Psoas muscle (tissue), 8 donors: ENCODE measurements around the gene ARID4B. TPM values are rescaled to one million over a fixed set of nuclear protein-coding genes. Genes with fewer than 3 reads are reported as not detected.
A peak's percentile ranks its signal among the peaks of the same experiment; 100 is the strongest.

Source experiments
- ATAC-seq, 4 donors: fragments of 200-7000 bp; cut with Tn5 transposase; one replicate each; pipeline ENCODE4 v1.9.1; 2020; ENCODE audit warnings: moderate library complexity in 3 of 4, mild to moderate bottlenecking in 2 of 4
- DNase-seq, 2 donors: peaks; one replicate each; pipeline ENCODE4 v3.0.0-alpha.2; 2020
- H3K27ac ChIP-seq: fragments of 200-600 bp; one replicate; pipeline ENCODE4 v1.8.0; 2022
- H3K27me3 ChIP-seq, 3 donors: fragments of 200-600 bp in 1 of 3; one replicate each; pipeline versions ENCODE4 v1.6.1 to v1.8.0; 2013 to 2022; ENCODE audit warnings: low read length in 2 of 3, mild to moderate bottlenecking in 2 of 3, moderate library complexity in 1 of 3; ENCODE audit not compliant: insufficient read depth in 3 of 3
- H3K36me3 ChIP-seq, 2 donors: fragments of 200-600 bp in 1 of 2; one replicate each; pipeline versions ENCODE4 v1.6.1 to v1.8.0; 2013 to 2022; ENCODE audit warnings: low read depth in 1 of 2, mild to moderate bottlenecking in 1 of 2, moderate library complexity in 1 of 2; ENCODE audit not compliant: insufficient read depth in 1 of 2
- H3K4me1 ChIP-seq: fragments of 200-600 bp; one replicate; pipeline ENCODE4 v1.8.0; 2022
- H3K4me3 ChIP-seq: fragments of 200-600 bp; one replicate; pipeline ENCODE4 v1.8.0; 2022; ENCODE audit warnings: mild to moderate bottlenecking
- H3K9me3 ChIP-seq: fragments of 200-600 bp; one replicate; pipeline ENCODE4 v1.8.0; 2022
- WGBS, 3 donors: extraction: QIAGEN DNeasy Blood & Tissue Kit; methylation state at CpG; one replicate each; pipeline versions ENCODE4 v1.1.6 to v1.1.7; 2013; 5-methylcytosine and 5-hydroxymethylcytosine counted together
- intact Hi-C, 2 donors: fragments of 100-400 bp; cut with DNase I; formaldehyde crosslinking; loops; one replicate each; pipeline versions ENCODE4 v1.11.0 to v1.14.2; 2022
- polyA plus RNA-seq, 3 donors: library from polyadenylated mRNA; stranded (reverse); fragments of 200-250 nt; gene quantifications; one replicate each; pipeline ENCODE4 v1.2.3, GENCODE V29; 2013
- total RNA-seq, 4 donors: library from RNA; stranded (reverse); fragmentation: NEBNext Ultra II Directional in 2 of 4; extraction: Animal tissue kit (Norgen Biotek cat#: 25700) in 2 of 4; gene quantifications; one replicate each; pipeline versions ENCODE4 v1.2.1 to v1.2.4, GENCODE V29; 2021 to 2023
- TF ChIP-seq, protein P1 (sequence below): fragments of 200-600 bp; IDR thresholded peaks from one replicate; pipeline ENCODE4 v1.8.0; 2022; ENCODE audit warnings: antibody characterized with exemption
- donor health status: healthy with polysubstance abuse.
- donor health status: DM: no; HTN: no; CAD: no; lungs with moderate emphysema.
- donor health status: Bipolar disorder and iron deficiency.
- donor health status: healthy.
- donor health status: DM: yes; HTN: yes; CAD: no.
- donor health status: DM: no; HTN: no; CAD: no.
- donor health status: DM: no; HTN: no; CAD: no.
- donor health status: DM: yes; HTN: yes; CAD: no.

The ARID4B gene
- total and polyA plus RNA-seq, 7 donors: 2.9 to 16.0 (median 13.7) TPM

- peaks cover 33% of the 10 kb centered on the region for H3K4me1 ChIP-seq
- no peak overlapping the region for H3K4me3 ChIP-seq
- no peak for ATAC-seq
- TF ChIP-seq, protein P1, sequence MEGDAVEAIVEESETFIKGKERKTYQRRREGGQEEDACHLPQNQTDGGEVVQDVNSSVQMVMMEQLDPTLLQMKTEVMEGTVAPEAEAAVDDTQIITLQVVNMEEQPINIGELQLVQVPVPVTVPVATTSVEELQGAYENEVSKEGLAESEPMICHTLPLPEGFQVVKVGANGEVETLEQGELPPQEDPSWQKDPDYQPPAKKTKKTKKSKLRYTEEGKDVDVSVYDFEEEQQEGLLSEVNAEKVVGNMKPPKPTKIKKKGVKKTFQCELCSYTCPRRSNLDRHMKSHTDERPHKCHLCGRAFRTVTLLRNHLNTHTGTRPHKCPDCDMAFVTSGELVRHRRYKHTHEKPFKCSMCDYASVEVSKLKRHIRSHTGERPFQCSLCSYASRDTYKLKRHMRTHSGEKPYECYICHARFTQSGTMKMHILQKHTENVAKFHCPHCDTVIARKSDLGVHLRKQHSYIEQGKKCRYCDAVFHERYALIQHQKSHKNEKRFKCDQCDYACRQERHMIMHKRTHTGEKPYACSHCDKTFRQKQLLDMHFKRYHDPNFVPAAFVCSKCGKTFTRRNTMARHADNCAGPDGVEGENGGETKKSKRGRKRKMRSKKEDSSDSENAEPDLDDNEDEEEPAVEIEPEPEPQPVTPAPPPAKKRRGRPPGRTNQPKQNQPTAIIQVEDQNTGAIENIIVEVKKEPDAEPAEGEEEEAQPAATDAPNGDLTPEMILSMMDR: no peak
- H3K9me3 ChIP-seq: no peaks in the 10 kb centered on the region
- peaks cover 0 to 14% of the 10 kb centered on the region in 2 donors for H3K36me3 ChIP-seq
- H3K27ac ChIP-seq: no peak overlapping the region
- intact Hi-C loops: loop anchor here in 1 of 2 donors (5.0 kb wide), 1 partner anchor 36 kb away; the partner anchor contains the start of gene TBCE
- H3K27me3 ChIP-seq: no peaks in the 10 kb centered on the region
- no peak for DNase-seq
- 58 to 67% (median 62%) methylated on average over 3 of the region's 3 CpGs for WGBS, 3 donors
These were observed 3.4 kb upstream of the ARID4B start for GRCh38 chr1:235331401-235331800.

DNA sequence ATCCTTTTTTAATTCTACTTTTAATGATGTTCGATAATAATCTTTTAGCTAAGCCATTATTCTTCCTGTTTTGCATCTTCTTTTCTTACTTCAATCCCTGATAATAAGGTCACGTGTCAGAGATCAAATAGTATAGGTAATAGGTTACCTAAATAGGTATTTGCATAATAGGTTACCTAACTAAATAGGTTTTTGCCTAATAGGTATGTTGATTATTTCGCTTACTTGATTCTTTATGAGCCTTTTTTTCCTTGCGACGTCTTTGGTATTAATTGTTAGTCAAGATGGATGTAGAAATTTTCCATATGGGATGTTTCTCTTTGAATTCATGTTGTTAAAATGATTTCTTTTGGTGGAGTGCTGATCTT lies 2.9 kb upstream of the ARID4B start:
- H3K9me3 ChIP-seq: no peaks in the 10 kb centered on the region
- TF ChIP-seq, protein P1: no peak

GRCh38 chr1:235329139-235329902 lies 1.3 kb upstream of the ARID4B start:
- TF ChIP-seq, protein P1: no peak

More for the DNA sequence above, 2.9 kb upstream of the ARID4B start:
- H3K27ac ChIP-seq: no peak overlapping the region
- H3K4me1 ChIP-seq: peaks cover 38% of the 10 kb centered on the region
- ATAC-seq (no peak), DNase-seq (no peak)
- peak overlapping the region; percentile 19 for H3K4me3 ChIP-seq
- peaks cover 0 to 9% of the 10 kb centered on the region in 2 donors for H3K36me3 ChIP-seq
- H3K27me3 ChIP-seq: no peaks in the 10 kb centered on the region
- 90 to 93% (median 91%) methylated on average over 5 of the region's 5 CpGs for WGBS, 3 donors
- intact Hi-C loops: loop anchor here in 1 of 2 donors (5.0 kb wide), 1 partner anchor 36 kb away; the partner anchor contains the start of gene TBCE

DNA sequence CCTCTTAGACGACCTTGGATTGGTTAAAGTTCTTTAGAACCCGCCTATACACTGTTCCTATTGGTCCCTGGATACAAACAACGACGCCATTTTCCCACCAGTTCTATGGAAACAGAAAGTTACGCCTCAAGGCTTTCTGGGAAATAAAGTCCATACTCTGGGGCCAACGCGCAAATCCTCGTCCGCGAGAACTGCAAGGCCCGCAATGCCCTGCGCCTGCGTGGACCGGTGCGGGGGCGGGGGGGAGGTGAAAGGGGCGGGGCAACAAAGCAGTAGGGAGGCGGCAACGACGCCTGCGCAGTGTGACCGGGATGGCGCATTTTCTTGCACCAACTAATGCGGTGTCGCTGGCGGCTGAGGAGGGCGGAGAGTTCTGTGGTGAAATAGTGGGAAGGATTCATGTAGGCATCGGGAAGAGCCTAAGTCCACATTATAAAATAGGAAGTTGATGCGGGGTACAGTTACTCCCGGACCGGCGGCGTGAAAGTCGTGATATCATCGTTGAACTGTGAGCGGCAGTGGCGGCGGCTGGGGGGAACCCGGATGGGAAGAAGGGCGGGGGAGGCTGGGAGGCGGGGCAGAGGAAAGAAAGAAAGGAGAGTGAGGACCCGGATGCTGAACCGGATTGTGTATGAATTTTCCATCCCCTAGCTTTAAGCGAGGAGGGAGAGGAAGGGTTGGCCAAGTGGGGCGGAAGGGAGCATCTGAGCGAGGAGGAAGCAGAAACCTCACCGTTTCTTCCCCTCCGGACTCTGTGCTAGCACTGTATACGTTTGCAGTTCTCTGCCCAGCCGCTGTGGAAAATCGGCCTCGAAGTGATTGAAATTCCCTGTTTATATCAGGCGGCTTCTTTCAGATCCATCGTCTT lies 526 bp upstream of the ARID4B start, which contains the start of gene GGPS1:
Gene GGPS1 (plus strand): TSS at position 300 of the 868 bp plus-strand sequence. CDS start 6,695 bp downstream, outside the sequence.
- ATAC-seq: peak; percentile 91 to 94 (median 93)

More at GRCh38 chr1:235329139-235329902, 1.3 kb upstream of the ARID4B start:
- H3K9me3 ChIP-seq: no peaks in the 10 kb centered on the region
- H3K27me3 ChIP-seq: no peaks in the 10 kb centered on the region
- no peaks in the 10 kb centered on the region for H3K36me3 ChIP-seq
- H3K4me1 ChIP-seq: peaks cover 54% of the 10 kb centered on the region
- peak in 1 of 4 donors; percentile 14 for ATAC-seq
- WGBS, 3 donors: 3% methylated on average over 24 of the region's 24 CpGs
- peak in 1 of 2 donors; percentile 57 for DNase-seq
- intact Hi-C loops: loop anchor here in 1 of 2 donors (1.0 to 2.0 kb wide), 3 partner anchors 37 to 88 kb away; partner anchors contain the start of gene TBCE
- peak overlapping the region; percentile 90 for H3K4me3 ChIP-seq
- H3K27ac ChIP-seq: peak overlapping the region; percentile 82

More for the DNA sequence above, 526 bp upstream of the ARID4B start, which contains the start of gene GGPS1:
- TF ChIP-seq, protein P1: no peak
- Histone ChIP-seq H3K27me3 (no peaks in the 10 kb centered on the region), H3K36me3 (no peaks in the 10 kb centered on the region), H3K4me1 (peaks cover 55% of the 10 kb centered on the region), H3K27ac (peak within 1 kb of the TSS; percentile 92), H3K4me3 (peak within 1 kb of the TSS; percentile 90), H3K9me3 (no peaks in the 10 kb centered on the region)
- 0% methylated on average over 54 of the region's 54 CpGs for WGBS, 3 donors
- peak; percentile 98 to 99 for DNase-seq
- intact Hi-C loops: loop anchor here in 1 of 2 donors (1.0 to 2.0 kb wide), 3 partner anchors 38 to 89 kb away; partner anchors contain the start of gene TBCE
